Sigmoid colon (tissue), 7 donors: ENCODE results near the gene PTGER2. TPM values are rescaled to one million over a fixed set of nuclear protein-coding genes. Genes with fewer than 3 reads are reported as not detected.

Source experiments
- DNase-seq: peaks from one replicate; pipeline ENCODE4 v3.0.0-alpha.2; 2019
- H3K27ac ChIP-seq, 4 donors: fragments of 200-600 bp; sonication (generic); one replicate each; pipeline ENCODE4 v1.5.1; 2016 to 2019; ENCODE audit warnings: mild to moderate bottlenecking in 1 of 4
- H3K27me3 ChIP-seq, 3 donors: fragments of 200-600 bp; sonication (generic); one replicate each; pipeline ENCODE4 v1.5.1; 2019; ENCODE audit warnings: mild to moderate bottlenecking in 1 of 3
- H3K36me3 ChIP-seq, 4 donors: fragments of 200-600 bp; sonication (generic); one replicate each; pipeline ENCODE4 v1.5.1; 2016 to 2019
- H3K4me1 ChIP-seq, 4 donors: fragments of 200-600 bp; sonication (generic); one replicate each; pipeline ENCODE4 v1.5.1; 2017 to 2019
- H3K4me3 ChIP-seq, 4 donors: fragments of 200-600 bp; sonication (generic); one replicate each; pipeline ENCODE4 v1.5.1; 2017 to 2019; ENCODE audit warnings: mild to moderate bottlenecking in 2 of 4, moderate library complexity in 1 of 4
- H3K9me3 ChIP-seq, 4 donors: fragments of 200-600 bp in 3 of 4; sonication (generic) in 3 of 4; one replicate each; pipeline versions ENCODE4 v1.5.1 to v1.6.1; 2013 to 2019
- EP300 ChIP-seq, 4 donors: sonication (generic); formaldehyde crosslinking; IDR thresholded peaks; one replicate each; pipeline ENCODE4 v1.6.1; 2017; ENCODE audit warnings: antibody characterized with exemption in 4 of 4
- POLR2A ChIP-seq, 2 donors: fragments of 450-650 bp; IDR thresholded peaks; one replicate each; pipeline ENCODE4 v1.6.1; 2016; ENCODE audit warnings: antibody characterized with exemption in 2 of 2, mild to moderate bottlenecking in 2 of 2, moderate library complexity in 2 of 2
- POLR2AphosphoS5 ChIP-seq, 4 donors: sonication (generic); formaldehyde crosslinking; IDR thresholded peaks; one replicate each; pipeline ENCODE4 v1.6.1; 2017; ENCODE audit warnings: antibody characterized with exemption in 4 of 4
- WGBS, 2 donors: extraction: QIAGEN DNeasy Blood & Tissue Kit; methylation state at CpG; one replicate each; pipeline ENCODE4 v1.1.7; 2013; 5-methylcytosine and 5-hydroxymethylcytosine counted together
- intact Hi-C: fragments of 100-400 bp; cut with DNase I; formaldehyde crosslinking; loops from one replicate; pipeline ENCODE4 v1.15.1; 2023
- polyA plus RNA-seq, 3 donors: library from polyadenylated mRNA; stranded (reverse); fragments of 200-250 nt; gene quantifications; one replicate each; pipeline ENCODE4 v1.2.3, GENCODE V29; 2013
- total RNA-seq, 4 donors: library from RNA; depleted of rRNA; stranded (reverse); fragments of >200 nt; gene quantifications; one replicate each; pipeline ENCODE4 v1.1.0, GENCODE V29; 2016
- TF ChIP-seq, protein P1 (sequence below), 4 experiments: fragments of 450-650 bp in 3 of 4; fragments of 200-600 bp in 1 of 4; IDR thresholded peaks; one replicate each; pipeline ENCODE4 v1.5.1; 2016 to 2019; ENCODE audit warnings: antibody characterized with exemption in 4 of 4, mild to moderate bottlenecking in 3 of 4, moderate library complexity in 2 of 4
- donor health status: healthy with polysubstance abuse.
- donor health status: Bipolar disorder and iron deficiency.
- donor health status: healthy.

PTGER2 gene
- total and polyA plus RNA-seq, 7 donors: 0.55 to 3.9 (median 2.5) TPM

DNA sequence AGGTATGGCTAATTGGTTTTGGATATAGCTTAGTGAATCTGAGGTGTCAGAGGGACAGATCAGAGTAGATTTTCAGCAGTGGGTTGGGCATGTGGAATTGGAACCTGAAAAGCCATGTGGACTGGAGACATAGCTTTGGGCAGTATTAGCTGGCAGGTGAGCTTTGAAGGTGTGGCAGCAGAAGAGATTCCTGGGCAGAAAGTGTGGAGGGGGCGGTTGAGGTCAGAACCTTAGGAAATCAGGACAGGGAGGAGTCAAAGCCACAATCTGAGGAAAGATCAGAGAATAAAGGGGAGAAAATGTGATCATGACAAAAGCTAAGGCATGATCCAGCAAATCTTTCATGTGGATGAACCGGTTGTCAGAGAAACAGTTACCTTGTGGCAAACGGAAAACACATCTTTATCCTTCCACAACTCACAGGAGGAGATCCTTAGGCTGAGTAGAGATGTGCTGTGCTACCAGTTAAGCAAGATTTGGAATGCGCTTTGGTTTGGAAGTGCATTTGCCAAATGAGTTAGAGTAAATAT lies 56.4 kb downstream of the PTGER2 start:
- H3K9me3 ChIP-seq: peaks cover 0 to 2% (median 0%) of the 10 kb centered on the region in 4 donors
- no peak for DNase-seq
- no peak overlapping the region for H3K27ac ChIP-seq
- H3K36me3 ChIP-seq: no peaks in the 10 kb centered on the region
- intact Hi-C loops: no loop called here
- H3K4me3 ChIP-seq: no peak overlapping the region
- H3K4me1 ChIP-seq: peaks cover 0 to 4% (median 0%) of the 10 kb centered on the region in 4 donors
- H3K27me3 ChIP-seq: no peaks in the 10 kb centered on the region
- no peak for TF ChIP-seq POLR2A (IDR thresholded peaks at IDR 0.05)
- TF ChIP-seq, protein P1, sequence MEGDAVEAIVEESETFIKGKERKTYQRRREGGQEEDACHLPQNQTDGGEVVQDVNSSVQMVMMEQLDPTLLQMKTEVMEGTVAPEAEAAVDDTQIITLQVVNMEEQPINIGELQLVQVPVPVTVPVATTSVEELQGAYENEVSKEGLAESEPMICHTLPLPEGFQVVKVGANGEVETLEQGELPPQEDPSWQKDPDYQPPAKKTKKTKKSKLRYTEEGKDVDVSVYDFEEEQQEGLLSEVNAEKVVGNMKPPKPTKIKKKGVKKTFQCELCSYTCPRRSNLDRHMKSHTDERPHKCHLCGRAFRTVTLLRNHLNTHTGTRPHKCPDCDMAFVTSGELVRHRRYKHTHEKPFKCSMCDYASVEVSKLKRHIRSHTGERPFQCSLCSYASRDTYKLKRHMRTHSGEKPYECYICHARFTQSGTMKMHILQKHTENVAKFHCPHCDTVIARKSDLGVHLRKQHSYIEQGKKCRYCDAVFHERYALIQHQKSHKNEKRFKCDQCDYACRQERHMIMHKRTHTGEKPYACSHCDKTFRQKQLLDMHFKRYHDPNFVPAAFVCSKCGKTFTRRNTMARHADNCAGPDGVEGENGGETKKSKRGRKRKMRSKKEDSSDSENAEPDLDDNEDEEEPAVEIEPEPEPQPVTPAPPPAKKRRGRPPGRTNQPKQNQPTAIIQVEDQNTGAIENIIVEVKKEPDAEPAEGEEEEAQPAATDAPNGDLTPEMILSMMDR (IDR thresholded peaks at IDR 0.05): no peak
- no peak for TF ChIP-seq EP300 (IDR thresholded peaks at IDR 0.05)
- TF ChIP-seq POLR2AphosphoS5 (IDR thresholded peaks at IDR 0.05): no peak
- 95 to 96% methylated on average over 4 of the region's 4 CpGs for WGBS, 2 donors

DNA sequence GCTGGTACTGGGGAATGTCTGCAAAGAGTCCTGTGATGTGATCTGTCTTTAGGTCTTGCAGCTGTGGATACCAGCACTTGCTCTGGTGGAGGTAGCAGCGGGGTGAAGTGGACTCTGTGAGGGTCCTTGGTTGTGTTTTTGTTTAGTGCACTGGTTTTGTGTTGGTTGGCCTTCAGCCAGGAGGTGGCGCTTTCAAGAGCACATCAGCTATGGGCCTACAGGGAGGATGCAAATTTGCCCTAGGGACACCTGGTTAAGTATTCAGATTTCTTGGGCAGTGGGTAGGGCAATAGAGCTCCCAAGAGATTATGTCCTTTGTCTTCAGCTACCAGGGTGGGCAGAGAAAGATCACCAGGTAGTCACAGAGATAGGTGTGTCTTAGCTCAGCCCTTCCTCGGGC lies 63.8 kb downstream of the PTGER2 start:
- peaks cover 0 to 2% (median 0%) of the 10 kb centered on the region in 4 donors for H3K9me3 ChIP-seq
- no peak overlapping the region for H3K4me3 ChIP-seq
- WGBS, 2 donors: 94 to 99% methylated on average over 3 of the region's 3 CpGs
- H3K27ac ChIP-seq: no peak overlapping the region
- peaks cover 0 to 5% (median 0%) of the 10 kb centered on the region in 3 donors for H3K27me3 ChIP-seq
- TF ChIP-seq, protein P1 (IDR thresholded peaks at IDR 0.05): no peak
- TF ChIP-seq POLR2A (IDR thresholded peaks at IDR 0.05): no peak
- no peak for TF ChIP-seq POLR2AphosphoS5 (IDR thresholded peaks at IDR 0.05)
- no peak for TF ChIP-seq EP300 (IDR thresholded peaks at IDR 0.05)
- DNase-seq: no peak
- no peaks in the 10 kb centered on the region for H3K4me1 ChIP-seq
- no peaks in the 10 kb centered on the region for H3K36me3 ChIP-seq
- intact Hi-C loops: no loop called here

Other genes with a start within 250 kb of the PTGER2 start
- gene NID2, start 245.3 kb upstream of the PTGER2 start, total RNA-seq: 10 to 100 TPM; 26.4 to 52.9 (median 29.9) TPM
- 1 to 10 TPM in 2 of 3 donors, under 1 TPM in 1; 0.46 to 9.0 (median 4.8) TPM for gene NID2, start 245.3 kb upstream of the PTGER2 start, polyA plus RNA-seq
- gene PTGDR, start 46.6 kb upstream of the PTGER2 start, total RNA-seq: under 1 TPM in 3 of 4 donors, not detected in 1; 0.28 to 0.71 (median 0.66) TPM
- 1 to 10 TPM; 1.2 to 8.2 (median 3.0) TPM for gene PTGDR, start 46.6 kb upstream of the PTGER2 start, polyA plus RNA-seq
- gene TXNDC16, start 238.2 kb downstream of the PTGER2 start, total RNA-seq: 10 to 100 TPM; 10.5 to 14.3 (median 13.2) TPM
- gene TXNDC16, start 238.2 kb downstream of the PTGER2 start, polyA plus RNA-seq: 1 to 10 TPM; 1.2 to 2.5 (median 1.2) TPM
- under 1 TPM; 0.49 to 0.71 (median 0.62) TPM for gene GPR137C, start 238.5 kb downstream of the PTGER2 start, total RNA-seq
- under 1 TPM in 1 of 3 donors, not detected in 2; 0.31 TPM for gene GPR137C, start 238.5 kb downstream of the PTGER2 start, polyA plus RNA-seq